Ishikawa (cell line): Measurements from ENCODE around the gene C1QTNF9B.

Experiments used
- CEBPB ChIP-seq: IDR thresholded peaks from 2 replicates; pipeline ENCODE4 v1.6.1; 2012
- CREB1 ChIP-seq: IDR thresholded peaks from 2 replicates; pipeline ENCODE4 v1.6.1; 2012; ENCODE audit warnings: low read depth
- EGR1 ChIP-seq: IDR thresholded peaks from 2 replicates; pipeline ENCODE4 v1.6.1; 2012
- EP300 ChIP-seq: IDR thresholded peaks from 2 replicates; pipeline ENCODE4 v1.6.1; 2012; ENCODE audit warnings: borderline replicate concordance
- FOXM1 ChIP-seq: IDR thresholded peaks from 2 replicates; pipeline ENCODE4 v1.6.1; 2012; ENCODE audit warnings: low read depth, borderline replicate concordance
- MAX ChIP-seq: IDR thresholded peaks from 2 replicates; pipeline ENCODE4 v1.6.1; 2012
- NFIC ChIP-seq: IDR thresholded peaks from 2 replicates; pipeline ENCODE4 v1.6.1; 2012
- RAD21 ChIP-seq: IDR thresholded peaks from 2 replicates; pipeline ENCODE4 v1.6.1; 2012; ENCODE audit warnings: low read depth
- TAF1 ChIP-seq: IDR thresholded peaks from 2 replicates; pipeline ENCODE4 v1.6.1; 2012; ENCODE audit warnings: low read depth, mild to moderate bottlenecking
- TCF12 ChIP-seq: IDR thresholded peaks from 2 replicates; pipeline ENCODE4 v1.6.1; 2012; ENCODE audit warnings: low read depth
- TEAD4 ChIP-seq: IDR thresholded peaks from 2 replicates; pipeline ENCODE4 v1.6.1; 2012
- YY1 ChIP-seq: IDR thresholded peaks from 2 replicates; pipeline ENCODE4 v1.6.1; 2012; ENCODE audit warnings: low read depth
- ZBTB7A ChIP-seq: IDR thresholded peaks from 2 replicates; pipeline ENCODE4 v1.6.1; 2012; ENCODE audit warnings: low read depth
- TF ChIP-seq, protein P1 (sequence below): IDR thresholded peaks from 2 replicates; pipeline ENCODE4 v1.6.1; 2012
- TF ChIP-seq, protein P2 (sequence below): IDR thresholded peaks from 2 replicates; pipeline ENCODE4 v1.6.1; 2012; ENCODE audit warnings: low read depth, mild to moderate bottlenecking

The C1QTNF9B gene

DNA sequence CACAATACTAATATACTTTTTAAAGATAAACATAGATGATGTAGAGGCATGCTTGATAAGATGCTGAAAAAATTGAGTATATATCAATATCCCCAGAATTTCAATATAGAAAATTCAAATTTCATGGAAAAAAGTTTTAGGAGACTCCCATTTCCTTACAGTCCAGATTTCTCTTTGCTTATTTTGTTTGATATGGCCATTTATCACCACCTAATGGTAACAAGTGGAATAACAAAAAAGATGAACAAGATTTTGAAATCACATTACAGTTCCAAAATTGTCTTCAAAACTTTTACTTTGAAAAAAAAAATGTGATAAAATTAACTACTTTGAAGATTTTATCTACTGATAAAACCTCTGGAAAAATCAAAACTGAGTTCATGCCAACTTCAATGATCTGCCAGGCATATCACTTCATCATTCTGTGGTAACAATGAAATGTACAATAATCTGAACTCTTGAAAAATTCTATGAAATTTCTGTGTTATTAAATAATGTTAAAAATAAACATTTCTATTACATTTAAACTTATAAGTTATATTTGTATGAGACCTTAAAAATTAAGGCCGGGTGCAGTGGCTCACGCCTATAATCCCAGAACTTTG lies 25.6 kb downstream of the C1QTNF9B start:
- peak; percentile 65 for TF ChIP-seq RAD21
- TF ChIP-seq MAX = no peak

GRCh38 chr13:23870356-23871140 lies 26.8 kb downstream of the C1QTNF9B start:
- TF ChIP-seq YY1 = no peak
- no peak for TF ChIP-seq MAX
- TF ChIP-seq, protein P1, sequence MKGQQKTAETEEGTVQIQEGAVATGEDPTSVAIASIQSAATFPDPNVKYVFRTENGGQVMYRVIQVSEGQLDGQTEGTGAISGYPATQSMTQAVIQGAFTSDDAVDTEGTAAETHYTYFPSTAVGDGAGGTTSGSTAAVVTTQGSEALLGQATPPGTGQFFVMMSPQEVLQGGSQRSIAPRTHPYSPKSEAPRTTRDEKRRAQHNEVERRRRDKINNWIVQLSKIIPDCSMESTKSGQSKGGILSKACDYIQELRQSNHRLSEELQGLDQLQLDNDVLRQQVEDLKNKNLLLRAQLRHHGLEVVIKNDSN = no peak
- no peak for TF ChIP-seq CEBPB
- no peak for TF ChIP-seq TEAD4
- TF ChIP-seq TAF1 = no peak
- no peak for TF ChIP-seq EGR1
- TF ChIP-seq CREB1 = no peak
- no peak for TF ChIP-seq ZBTB7A
- no peak for TF ChIP-seq TCF12
- TF ChIP-seq, protein P2, sequence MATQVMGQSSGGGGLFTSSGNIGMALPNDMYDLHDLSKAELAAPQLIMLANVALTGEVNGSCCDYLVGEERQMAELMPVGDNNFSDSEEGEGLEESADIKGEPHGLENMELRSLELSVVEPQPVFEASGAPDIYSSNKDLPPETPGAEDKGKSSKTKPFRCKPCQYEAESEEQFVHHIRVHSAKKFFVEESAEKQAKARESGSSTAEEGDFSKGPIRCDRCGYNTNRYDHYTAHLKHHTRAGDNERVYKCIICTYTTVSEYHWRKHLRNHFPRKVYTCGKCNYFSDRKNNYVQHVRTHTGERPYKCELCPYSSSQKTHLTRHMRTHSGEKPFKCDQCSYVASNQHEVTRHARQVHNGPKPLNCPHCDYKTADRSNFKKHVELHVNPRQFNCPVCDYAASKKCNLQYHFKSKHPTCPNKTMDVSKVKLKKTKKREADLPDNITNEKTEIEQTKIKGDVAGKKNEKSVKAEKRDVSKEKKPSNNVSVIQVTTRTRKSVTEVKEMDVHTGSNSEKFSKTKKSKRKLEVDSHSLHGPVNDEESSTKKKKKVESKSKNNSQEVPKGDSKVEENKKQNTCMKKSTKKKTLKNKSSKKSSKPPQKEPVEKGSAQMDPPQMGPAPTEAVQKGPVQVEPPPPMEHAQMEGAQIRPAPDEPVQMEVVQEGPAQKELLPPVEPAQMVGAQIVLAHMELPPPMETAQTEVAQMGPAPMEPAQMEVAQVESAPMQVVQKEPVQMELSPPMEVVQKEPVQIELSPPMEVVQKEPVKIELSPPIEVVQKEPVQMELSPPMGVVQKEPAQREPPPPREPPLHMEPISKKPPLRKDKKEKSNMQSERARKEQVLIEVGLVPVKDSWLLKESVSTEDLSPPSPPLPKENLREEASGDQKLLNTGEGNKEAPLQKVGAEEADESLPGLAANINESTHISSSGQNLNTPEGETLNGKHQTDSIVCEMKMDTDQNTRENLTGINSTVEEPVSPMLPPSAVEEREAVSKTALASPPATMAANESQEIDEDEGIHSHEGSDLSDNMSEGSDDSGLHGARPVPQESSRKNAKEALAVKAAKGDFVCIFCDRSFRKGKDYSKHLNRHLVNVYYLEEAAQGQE = no peak
- no peak for TF ChIP-seq FOXM1
- no peak for TF ChIP-seq RAD21
- TF ChIP-seq NFIC = no peak
- TF ChIP-seq EP300 = no peak

- TF ChIP-seq FOXM1 (no peak), TAF1 (no peak)
These were observed 28.8 kb downstream of the C1QTNF9B start for GRCh38 chr13:23868521-23868920.

DNA sequence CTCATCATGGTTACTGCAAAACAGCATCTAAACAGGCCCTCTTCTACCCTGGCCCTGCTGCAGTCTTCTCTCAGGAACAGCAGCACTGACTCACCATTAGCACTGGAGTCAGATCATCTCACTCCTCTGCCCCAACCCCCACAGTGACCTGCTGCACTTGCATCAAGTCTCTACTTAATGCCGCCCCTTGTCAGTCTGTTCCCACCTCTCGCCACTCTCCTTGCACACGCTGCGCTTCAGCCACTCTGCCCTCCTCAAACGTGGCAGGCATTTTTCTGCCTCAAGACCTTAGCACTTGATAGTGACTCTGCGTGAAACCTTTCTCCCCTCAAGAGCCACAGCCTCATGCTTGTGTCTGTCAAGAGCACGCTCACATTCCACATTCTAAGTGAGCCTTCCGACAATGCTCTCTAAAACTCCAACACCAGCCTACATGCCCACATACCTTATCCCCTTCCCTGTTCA lies 30.2 kb downstream of the C1QTNF9B start:
- TF ChIP-seq ZBTB7A = no peak
- no peak for TF ChIP-seq EP300
- no peak for TF ChIP-seq TAF1
- no peak for TF ChIP-seq NFIC
- no peak for TF ChIP-seq CREB1
- no peak for TF ChIP-seq TCF12
- TF ChIP-seq, protein P2 = no peak
- TF ChIP-seq RAD21 = no peak
- TF ChIP-seq YY1 = no peak
- no peak for TF ChIP-seq TEAD4
- no peak for TF ChIP-seq EGR1
- TF ChIP-seq MAX = no peak
- TF ChIP-seq CEBPB = no peak
- TF ChIP-seq, protein P1 = no peak
- TF ChIP-seq FOXM1 = no peak

DNA sequence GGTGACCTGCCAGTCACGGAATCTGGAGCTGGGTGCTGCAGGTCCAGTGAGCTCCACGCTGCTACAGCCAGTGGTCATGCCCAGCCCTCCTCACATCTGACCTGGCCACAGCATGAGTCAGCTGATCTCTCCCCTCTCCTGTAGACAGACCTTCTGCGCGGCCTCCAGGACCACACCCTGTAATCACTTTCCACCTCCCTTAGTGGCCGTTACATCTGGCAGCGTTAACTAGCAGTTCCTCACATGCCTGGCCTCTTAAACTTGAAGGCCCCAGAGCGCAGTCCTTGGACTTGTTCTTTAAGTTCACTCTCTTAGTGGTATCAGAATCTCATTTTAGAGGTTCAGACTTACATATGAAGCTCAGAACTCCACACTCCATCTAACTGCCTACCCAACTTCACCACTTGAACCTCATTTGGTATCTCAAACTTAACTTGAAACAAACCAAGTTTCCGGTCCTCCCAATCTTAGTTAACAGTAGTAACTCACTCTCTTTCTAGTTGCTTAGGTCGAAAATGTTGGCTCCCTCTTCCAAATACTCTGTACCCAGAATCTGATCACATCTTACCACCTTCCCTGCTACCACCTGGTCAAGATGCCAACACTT lies 30.8 kb downstream of the C1QTNF9B start:
- TF ChIP-seq CREB1 = no peak
- TF ChIP-seq YY1 = no peak
- TF ChIP-seq MAX = no peak
- TF ChIP-seq, protein P1 = no peak
- TF ChIP-seq EGR1 = no peak
- TF ChIP-seq, protein P2 = no peak
- TF ChIP-seq ZBTB7A = no peak
- TF ChIP-seq TEAD4 = no peak
- no peak for TF ChIP-seq NFIC
- no peak for TF ChIP-seq FOXM1
- TF ChIP-seq TAF1 = no peak
- TF ChIP-seq RAD21 = no peak
- TF ChIP-seq CEBPB = no peak
- TF ChIP-seq EP300 = no peak
- no peak for TF ChIP-seq TCF12
